CD14-positive monocyte (primary cell): ENCODE data around the gene NUP58. TPM values are rescaled to one million over a fixed set of nuclear protein-coding genes. Genes with fewer than 3 reads are reported as not detected.

Source experiments
- DNase-seq, 3 donors: peaks; one replicate each; pipeline ENCODE4 v3.0.0-alpha.2; 2011 to 2022
- H2AFZ ChIP-seq: 2 replicates; pipeline ENCODE4 v1.6.0; 2012; ENCODE audit warnings: mild to moderate bottlenecking, low read depth, low read length, inconsistent platforms; ENCODE audit not compliant: insufficient read depth, poor library complexity, severe bottlenecking
- H3K27ac ChIP-seq, 2 donors: 1 replicate in 1 of 2; 2 replicates in 1 of 2; pipeline ENCODE4 v1.5.1; 2012 to 2013; ENCODE audit warnings: low read length in 2 of 2, control low read depth in 1 of 2, inconsistent platforms in 1 of 2, low read depth in 1 of 2, mild to moderate bottlenecking in 1 of 2
- H3K27me3 ChIP-seq, 2 donors: one replicate each; pipeline versions ENCODE4 v1.6.0 to v1.6.1; 2011 to 2013; ENCODE audit warnings: low read length in 2 of 2; ENCODE audit not compliant: control insufficient read depth in 2 of 2, insufficient read depth in 2 of 2
- H3K36me3 ChIP-seq, 2 donors: replicated peaks in 1 of 2; 1 replicate in 1 of 2; 2 replicates in 1 of 2; pipeline versions ENCODE4 v1.5.1 to v1.6.1; 2012 to 2013; ENCODE audit warnings: low read length in 2 of 2, control low read depth in 1 of 2, inconsistent platforms in 1 of 2, mild to moderate bottlenecking in 1 of 2; ENCODE audit not compliant: insufficient read depth in 2 of 2, control insufficient read depth in 1 of 2
- H3K4me1 ChIP-seq, 2 donors: 1 replicate in 1 of 2; 2 replicates in 1 of 2; pipeline versions ENCODE4 v1.5.1 to v1.6.1; 2012 to 2013; ENCODE audit warnings: low read length in 2 of 2, control low read depth in 1 of 2, inconsistent platforms in 1 of 2, mild to moderate bottlenecking in 1 of 2, moderate library complexity in 1 of 2; ENCODE audit not compliant: insufficient read depth in 2 of 2, control insufficient read depth in 1 of 2
- H3K4me2 ChIP-seq: replicated peaks from 2 replicates; pipeline ENCODE3; 2012; ENCODE audit warnings: low read length, moderate library complexity, mild to moderate bottlenecking; ENCODE audit not compliant: poor library complexity, severe bottlenecking; ENCODE audit errors: extremely low read depth
- H3K4me3 ChIP-seq, 3 experiments: fragments of 200-600 bp in 1 of 3; sonication (generic) in 1 of 3; replicated peaks in 1 of 3; 1 replicate in 2 of 3; 2 replicates in 1 of 3; pipeline ENCODE4 v1.5.1; 2011 to 2013; ENCODE audit warnings: low read length in 3 of 3, mild to moderate bottlenecking in 3 of 3, control low read depth in 2 of 3, low read depth in 2 of 3, inconsistent platforms in 1 of 3, moderate library complexity in 1 of 3
- H3K79me2 ChIP-seq: 2 replicates; pipeline ENCODE4 v1.6.0; 2012; ENCODE audit warnings: mild to moderate bottlenecking, control low read depth, inconsistent platforms, low read length, moderate library complexity; ENCODE audit not compliant: insufficient read depth
- H3K9ac ChIP-seq: 2 replicates; pipeline ENCODE4 v1.6.0; 2017; ENCODE audit warnings: low read length, mild to moderate bottlenecking; ENCODE audit not compliant: insufficient read depth, poor library complexity, severe bottlenecking
- H3K9me3 ChIP-seq, 2 donors: replicated peaks in 1 of 2; 1 replicate in 1 of 2; 2 replicates in 1 of 2; pipeline versions ENCODE4 v1.5.1 to v1.6.1; 2012 to 2013; ENCODE audit warnings: low read length in 2 of 2, control low read depth in 1 of 2; ENCODE audit not compliant: control insufficient read depth in 1 of 2, insufficient read depth in 1 of 2
- H4K20me1 ChIP-seq: 2 replicates; pipeline ENCODE4 v1.6.0; 2012; ENCODE audit warnings: mild to moderate bottlenecking, low read length, control low read depth, moderate library complexity; ENCODE audit not compliant: insufficient read depth
- H3K27ac Mint-ChIP-seq, 7 donors: one replicate each; pipeline ENCODE4 v1.8.0; 2020; ENCODE audit warnings: mild to moderate bottlenecking in 7 of 7, mixed read lengths in 7 of 7, moderate library complexity in 6 of 7, inconsistent platforms in 2 of 7
- H3K27me3 Mint-ChIP-seq, 3 donors: one replicate each; pipeline ENCODE4 v1.8.0; 2021 to 2022; ENCODE audit warnings: low read depth in 3 of 3, mild to moderate bottlenecking in 3 of 3, mixed read lengths in 3 of 3, moderate library complexity in 3 of 3, inconsistent platforms in 1 of 3
- H3K36me3 Mint-ChIP-seq, 2 donors: one replicate each; pipeline ENCODE4 v1.8.0; 2020; ENCODE audit warnings: mixed read lengths in 2 of 2, inconsistent platforms in 1 of 2, mild to moderate bottlenecking in 1 of 2
- H3K4me1 Mint-ChIP-seq: one replicate; pipeline ENCODE4 v1.8.0; 2020; ENCODE audit warnings: mild to moderate bottlenecking, mixed read lengths
- H3K4me3 Mint-ChIP-seq, 2 donors: one replicate each; pipeline ENCODE4 v1.8.0; 2020; ENCODE audit warnings: mild to moderate bottlenecking in 2 of 2, mixed read lengths in 2 of 2, moderate library complexity in 1 of 2
- H3K9me3 Mint-ChIP-seq, 7 donors: one replicate each; pipeline ENCODE4 v1.8.0; 2020 to 2022; ENCODE audit warnings: mixed read lengths in 7 of 7, mild to moderate bottlenecking in 6 of 7, moderate library complexity in 6 of 7, inconsistent platforms in 2 of 7
- whole genome bisulfite sequencing: methylation state at CpG from one replicate; pipeline ENCODE4 v1.1.5; 2013; ENCODE audit warnings: missing lambda C conversion rate; ENCODE audit not compliant: insufficient coverage; 5-methylcytosine and 5-hydroxymethylcytosine counted together
- intact Hi-C, 2 donors: fragments of 100-400 bp; cut with micrococcal nuclease; formaldehyde crosslinking; loops; one replicate each; pipeline versions ENCODE4 v1.15.0 to v1.15.1; 2023
- polyA minus RNA-seq: library from RNA; depleted of rRNA, polyadenylated mRNA; stranded (reverse); fragments of >200 nt; gene quantifications from 2 replicates; pipeline ENCODE4 v1.2.3, GENCODE V29; 2012
- polyA plus RNA-seq, 3 donors: library from polyadenylated mRNA; depleted of rRNA in 1 of 3; unstranded in 2 of 3; stranded (reverse) in 1 of 3; fragments of 300-500 nt in 2 of 3; fragments of >200 nt in 1 of 3; fragmentation: Illumina TruSeq in 2 of 3; gene quantifications; 1 replicate in 2 of 3; 2 replicates in 1 of 3; pipeline ENCODE4 v1.2.3, GENCODE V29; 2012 to 2021
- total RNA-seq, 12 experiments: library from RNA in 1 of 12; stranded (reverse) in 1 of 12; fragments of 120-200 nt in 1 of 12; gene quantifications; one replicate each; pipeline ENCODE4 v1.2.4 and lab custom pipeline; 2013 to 2026; ENCODE audit warnings: mixed read lengths in 6 of 12, inconsistent platforms in 1 of 12
- TF ChIP-seq, protein P1 (sequence below): fragments of 200-600 bp; IDR thresholded peaks from one replicate; pipeline ENCODE4 v1.8.0; 2022; ENCODE audit warnings: antibody characterized with exemption, mild to moderate bottlenecking

The NUP58 gene, protein sequence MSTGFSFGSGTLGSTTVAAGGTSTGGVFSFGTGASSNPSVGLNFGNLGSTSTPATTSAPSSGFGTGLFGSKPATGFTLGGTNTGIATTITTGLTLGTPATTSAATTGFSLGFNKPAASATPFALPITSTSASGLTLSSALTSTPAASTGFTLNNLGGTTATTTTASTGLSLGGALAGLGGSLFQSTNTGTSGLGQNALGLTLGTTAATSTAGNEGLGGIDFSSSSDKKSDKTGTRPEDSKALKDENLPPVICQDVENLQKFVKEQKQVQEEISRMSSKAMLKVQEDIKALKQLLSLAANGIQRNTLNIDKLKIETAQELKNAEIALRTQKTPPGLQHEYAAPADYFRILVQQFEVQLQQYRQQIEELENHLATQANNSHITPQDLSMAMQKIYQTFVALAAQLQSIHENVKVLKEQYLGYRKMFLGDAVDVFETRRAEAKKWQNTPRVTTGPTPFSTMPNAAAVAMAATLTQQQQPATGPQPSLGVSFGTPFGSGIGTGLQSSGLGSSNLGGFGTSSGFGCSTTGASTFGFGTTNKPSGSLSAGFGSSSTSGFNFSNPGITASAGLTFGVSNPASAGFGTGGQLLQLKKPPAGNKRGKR
- 54.5 TPM for total RNA-seq (2013)
- 10 to 100 TPM; 21.5 to 26.3 (median 25.1) TPM for polyA plus RNA-seq
- 48.1 and 50.3 TPM in 2 replicates for polyA minus RNA-seq
- total RNA-seq (lab: John Stamatoyannopoulos, UW), result 191 to 407 (median 235) reads per million in 11 experiments

DNA sequence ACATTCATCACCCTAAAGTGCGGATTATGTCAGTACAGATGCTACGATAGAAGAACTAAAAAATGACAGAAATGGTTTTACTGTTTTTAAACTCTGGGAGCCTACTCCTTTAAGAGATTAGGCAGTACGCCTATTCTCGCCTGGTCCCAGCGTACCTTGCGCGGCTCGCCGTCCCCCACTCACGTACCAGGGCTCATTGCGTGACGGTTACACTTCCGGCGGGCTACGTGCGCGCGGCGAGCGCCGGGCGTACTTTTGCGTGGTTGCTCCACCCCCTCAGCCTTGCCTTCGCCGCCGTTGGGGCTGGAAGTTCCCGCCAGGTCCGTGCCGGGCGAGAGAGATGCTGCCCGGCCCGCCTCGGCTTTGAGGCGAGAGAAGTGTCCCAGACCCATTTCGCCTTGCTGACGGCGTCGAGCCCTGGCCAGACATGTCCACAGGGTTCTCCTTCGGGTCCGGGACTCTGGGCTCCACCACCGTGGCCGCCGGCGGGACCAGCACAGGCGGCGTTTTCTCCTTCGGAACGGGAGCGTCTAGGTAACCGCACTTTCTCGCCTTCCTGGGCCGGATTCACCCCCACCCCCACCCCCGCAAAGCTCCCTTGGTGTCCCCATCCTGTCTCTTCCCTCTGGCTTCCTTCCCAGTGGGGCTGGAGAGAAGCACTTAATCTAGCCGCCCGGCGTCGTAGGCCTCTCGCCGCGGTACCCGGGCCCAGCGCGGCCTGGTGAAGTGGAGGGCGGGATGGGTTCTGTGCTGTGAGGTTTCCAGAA, at the start of gene NUP58:
Gene NUP58, plus strand, starts transcription at position 279 of the 767 bp plus-strand sequence. Its CDS starts 149 bp downstream, at position 428.
- WGBS, result under 1% methylated on average over 62 of the region's 64 CpGs
- H3K79me2 ChIP-seq, result peaks cover 50% of the 10 kb centered on the region
- H2AFZ ChIP-seq, result peak within 1 kb of the TSS; percentile 95
- H3K9ac ChIP-seq, result peak within 1 kb of the TSS; percentile 92
- H3K4me3 ChIP-seq, result peak within 1 kb of the TSS; percentile 67 to 98 (median 70)
- intact Hi-C loops, result no loop called here
- peaks cover 46% of the 10 kb centered on the region for H3K4me1 Mint-ChIP-seq
- peaks cover 16 to 23% of the 10 kb centered on the region in 2 donors for H3K36me3 Mint-ChIP-seq
- H3K9me3 Mint-ChIP-seq, result no peaks in the 10 kb centered on the region
- H3K4me3 Mint-ChIP-seq, result peak within 1 kb of the TSS; percentile 87 to 95
- peak within 1 kb of the TSS; percentile 90 for H3K4me2 ChIP-seq
- H3K4me1 ChIP-seq, result peaks cover 39 to 47% of the 10 kb centered on the region in 2 donors
- peak; percentile 90 to 95 (median 95) for DNase-seq
- peaks cover 2 to 10% of the 10 kb centered on the region in 2 donors for H3K36me3 ChIP-seq
- no peaks in the 10 kb centered on the region for H3K9me3 ChIP-seq
- H3K27me3 Mint-ChIP-seq, result peaks cover 0 to 14% (median 7%) of the 10 kb centered on the region in 3 donors
- TF ChIP-seq, protein P1, sequence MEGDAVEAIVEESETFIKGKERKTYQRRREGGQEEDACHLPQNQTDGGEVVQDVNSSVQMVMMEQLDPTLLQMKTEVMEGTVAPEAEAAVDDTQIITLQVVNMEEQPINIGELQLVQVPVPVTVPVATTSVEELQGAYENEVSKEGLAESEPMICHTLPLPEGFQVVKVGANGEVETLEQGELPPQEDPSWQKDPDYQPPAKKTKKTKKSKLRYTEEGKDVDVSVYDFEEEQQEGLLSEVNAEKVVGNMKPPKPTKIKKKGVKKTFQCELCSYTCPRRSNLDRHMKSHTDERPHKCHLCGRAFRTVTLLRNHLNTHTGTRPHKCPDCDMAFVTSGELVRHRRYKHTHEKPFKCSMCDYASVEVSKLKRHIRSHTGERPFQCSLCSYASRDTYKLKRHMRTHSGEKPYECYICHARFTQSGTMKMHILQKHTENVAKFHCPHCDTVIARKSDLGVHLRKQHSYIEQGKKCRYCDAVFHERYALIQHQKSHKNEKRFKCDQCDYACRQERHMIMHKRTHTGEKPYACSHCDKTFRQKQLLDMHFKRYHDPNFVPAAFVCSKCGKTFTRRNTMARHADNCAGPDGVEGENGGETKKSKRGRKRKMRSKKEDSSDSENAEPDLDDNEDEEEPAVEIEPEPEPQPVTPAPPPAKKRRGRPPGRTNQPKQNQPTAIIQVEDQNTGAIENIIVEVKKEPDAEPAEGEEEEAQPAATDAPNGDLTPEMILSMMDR, result no peak
- H3K27ac ChIP-seq, result peak within 1 kb of the TSS; percentile 86 to 92
- H4K20me1 ChIP-seq, result peaks cover 13% of the 10 kb centered on the region
- peaks cover 2 to 13% of the 10 kb centered on the region in 2 donors for H3K27me3 ChIP-seq
- peak within 1 kb of the TSS; percentile 92 to 98 (median 96) for H3K27ac Mint-ChIP-seq

DNA sequence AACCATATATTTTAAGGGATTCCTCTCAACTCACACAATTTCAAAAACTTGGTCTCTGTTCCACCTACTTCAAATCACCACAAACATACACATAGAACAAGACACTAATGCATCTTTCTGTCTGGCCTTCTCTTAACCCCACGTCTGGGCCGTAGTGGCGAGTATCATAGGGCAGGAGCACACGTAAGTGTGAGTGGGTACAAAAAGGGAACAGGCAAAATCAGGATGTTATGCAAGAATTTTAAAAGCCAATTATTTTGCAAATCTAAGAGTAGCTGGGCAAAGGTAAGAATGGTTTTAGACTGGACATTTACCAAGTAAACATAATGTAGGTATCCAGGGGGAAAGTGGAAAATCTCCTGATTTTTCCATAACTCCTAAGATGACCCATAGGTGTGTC, 49.2 kb upstream of the NUP58 start:
- DNase-seq, result peak; percentile 32 to 48 (median 42)
- no peak overlapping the region for H3K4me3 Mint-ChIP-seq
- intact Hi-C loops, result loop anchor here in 1 of 2 donors (5.0 kb wide), 1 partner anchor 35 kb away; the partner anchor contains the start of gene MTMR6
- H3K27me3 Mint-ChIP-seq, result no peaks in the 10 kb centered on the region
- H4K20me1 ChIP-seq, result peaks cover 6% of the 10 kb centered on the region
- no peak overlapping the region for H2AFZ ChIP-seq
- no peaks in the 10 kb centered on the region for H3K9me3 ChIP-seq
- H3K27ac ChIP-seq, result peak overlapping the region in 1 of 2 donors; percentile 27
- H3K9me3 Mint-ChIP-seq, result no peaks in the 10 kb centered on the region
- peaks cover 32% of the 10 kb centered on the region for H3K4me1 Mint-ChIP-seq
- no peak overlapping the region for H3K9ac ChIP-seq
- no peaks in the 10 kb centered on the region for H3K79me2 ChIP-seq
- TF ChIP-seq, protein P1, result no peak
- H3K27ac Mint-ChIP-seq, result peak overlapping the region in 3 of 7 donors; percentile 33 to 73 (median 51)
- H3K4me2 ChIP-seq, result no peak overlapping the region
- H3K36me3 Mint-ChIP-seq, result peaks cover 59 to 60% of the 10 kb centered on the region in 2 donors
- no peaks in the 10 kb centered on the region for H3K27me3 ChIP-seq
- H3K4me1 ChIP-seq, result peaks cover 18 to 30% of the 10 kb centered on the region in 2 donors
- no peak overlapping the region for H3K4me3 ChIP-seq
- H3K36me3 ChIP-seq, result peaks cover 46 to 71% of the 10 kb centered on the region in 2 donors
- WGBS, result no CpG with 5 or more reads among the region's 4 CpGs
